H1 (cell line): ENCODE measurements around the gene ERLEC1. TPM values are rescaled to one million over a fixed set of nuclear protein-coding genes. Genes with fewer than 3 reads are reported as not detected.
A peak's percentile ranks its signal among the peaks of the same experiment; 100 is the strongest.

Experiments used
- CTCF ChIA-PET: fragments of 300-600 bp; sonication (Branson Sonifier 250); formaldehyde crosslinking; loops from one replicate; lab custom pipeline; 2021; ENCODE audit not compliant: partially characterized antibody; lab: Charles Lee
- POLR2A ChIA-PET: fragments of 300-600 bp; sonication (Branson Sonifier 250); formaldehyde crosslinking; loops from one replicate; lab custom pipeline; 2021; ENCODE audit warnings: inconsistent platforms; ENCODE audit not compliant: partially characterized antibody; lab: Charles Lee
- DNase-seq, 2 experiments: peaks; one replicate each; pipeline versions ENCODE4 v3.0.0 to v3.0.0-alpha.2; 2010 to 2022; ENCODE audit warnings: low spot score in 2 of 2, low read depth in 1 of 2, mixed read lengths in 1 of 2
- FAIRE-seq: peaks from 2 replicates; lab custom pipeline; 2011; peaks lifted over from hg19 to GRCh38; lab: Jason Lieb, UNC
- H2AFZ ChIP-seq: 2 replicates; pipeline ENCODE4 v1.8.1; 2012; ENCODE audit warnings: low read length, inconsistent platforms
- H2AK5ac ChIP-seq: 2 replicates; pipeline ENCODE4 v1.6.1; 2013; ENCODE audit warnings: low read depth, low read length
- H2BK120ac ChIP-seq: replicated peaks from 2 replicates; pipeline ENCODE3; 2013; ENCODE audit warnings: low read depth, low read length, inconsistent platforms
- H2BK12ac ChIP-seq: 2 replicates; pipeline ENCODE4 v1.6.1; 2013; ENCODE audit warnings: low read depth, low read length
- H2BK15ac ChIP-seq: 2 replicates; pipeline ENCODE4 v1.6.1; 2013; ENCODE audit warnings: low read length
- H2BK20ac ChIP-seq: 2 replicates; pipeline ENCODE4 v1.6.1; 2013; ENCODE audit warnings: low read length
- H2BK5ac ChIP-seq: 2 replicates; pipeline ENCODE4 v1.6.1; 2013; ENCODE audit warnings: low read depth, low read length
- H3K14ac ChIP-seq: 2 replicates; pipeline ENCODE4 v1.6.1; 2013; ENCODE audit warnings: inconsistent platforms; ENCODE audit not compliant: insufficient read length
- H3K18ac ChIP-seq: 2 replicates; pipeline ENCODE4 v1.6.1; 2013; ENCODE audit warnings: low read length; ENCODE audit errors: extremely low read depth
- H3K23ac ChIP-seq: 2 replicates; pipeline ENCODE4 v1.6.1; 2013; ENCODE audit warnings: inconsistent platforms; ENCODE audit not compliant: insufficient read length
- H3K23me2 ChIP-seq: 2 replicates; pipeline ENCODE4 v1.6.1; 2013; ENCODE audit warnings: low read depth, low read length
- H3K27ac ChIP-seq: 2 replicates; pipeline ENCODE4 v1.6.1; 2011; ENCODE audit warnings: low read depth, low read length, inconsistent platforms
- H3K27me3 ChIP-seq, 4 experiments: replicated peaks in 1 of 4; 1 replicate in 1 of 4; 2 replicates in 3 of 4; pipeline versions ENCODE4 v1.6.1 to v1.8.1; 2011 to 2013; ENCODE audit warnings: low read length in 3 of 4, mild to moderate bottlenecking in 3 of 4, inconsistent platforms in 2 of 4, mixed read lengths in 2 of 4, moderate library complexity in 1 of 4; ENCODE audit not compliant: control insufficient read depth in 3 of 4, insufficient read depth in 3 of 4; ENCODE audit errors: extremely low read depth in 1 of 4
- H3K36me3 ChIP-seq, 4 experiments: 2 replicates each; pipeline versions ENCODE4 v1.6.1 to v1.8.1; 2011 to 2013; ENCODE audit warnings: mild to moderate bottlenecking in 4 of 4, low read length in 3 of 4, moderate library complexity in 2 of 4, control low read depth in 1 of 4, inconsistent platforms in 1 of 4; ENCODE audit not compliant: insufficient read depth in 4 of 4, control insufficient read depth in 2 of 4
- H3K4ac ChIP-seq: replicated peaks from 2 replicates; pipeline ENCODE3; 2013; ENCODE audit warnings: low read length, low read depth, mixed read lengths, inconsistent platforms; ENCODE audit not compliant: insufficient read length
- H3K4me1 ChIP-seq, 4 experiments: replicated peaks in 1 of 4; 1 replicate in 1 of 4; 2 replicates in 3 of 4; pipeline versions ENCODE4 v1.6.1 to v1.8.1; 2011 to 2013; ENCODE audit warnings: low read length in 3 of 4, inconsistent platforms in 2 of 4, mixed read lengths in 1 of 4; ENCODE audit not compliant: insufficient read depth in 4 of 4, control insufficient read depth in 3 of 4
- H3K4me2 ChIP-seq, 2 experiments: 2 replicates each; pipeline versions ENCODE4 v1.6.1 to v1.8.1; 2011 to 2013; ENCODE audit warnings: low read depth in 2 of 2, low read length in 2 of 2, control low read depth in 1 of 2, inconsistent platforms in 1 of 2, mild to moderate bottlenecking in 1 of 2; ENCODE audit not compliant: insufficient read depth in 1 of 2
- H3K4me3 ChIP-seq, 4 experiments: fragments of 200-600, 300-600 bp in 1 of 4; sonication (generic), shearing (Covaris generic), sonication (Bioruptor Twin) in 1 of 4; 2 replicates each; pipeline versions ENCODE4 v1.5.1 to v1.8.1; 2011 to 2016; ENCODE audit warnings: low read length in 4 of 4, low read depth in 3 of 4, control low read depth in 2 of 4, inconsistent platforms in 2 of 4, mild to moderate bottlenecking in 2 of 4, mixed read lengths in 1 of 4, moderate library complexity in 1 of 4; ENCODE audit not compliant: insufficient read depth in 2 of 4; ENCODE audit errors: extremely low read depth in 1 of 4
- H3K56ac ChIP-seq: replicated peaks from 2 replicates; pipeline ENCODE3; 2013; ENCODE audit warnings: low read depth, mild to moderate bottlenecking, mixed read lengths, low read length, inconsistent platforms; ENCODE audit not compliant: insufficient read length
- H3K79me1 ChIP-seq: 2 replicates; pipeline ENCODE4 v1.6.1; 2013; ENCODE audit warnings: low read depth, low read length, control low read depth
- H3K79me2 ChIP-seq, 2 experiments: 2 replicates each; pipeline versions ENCODE4 v1.6.1 to v1.8.1; 2012 to 2013; ENCODE audit warnings: low read length in 2 of 2, mild to moderate bottlenecking in 2 of 2, inconsistent platforms in 1 of 2; ENCODE audit not compliant: insufficient read depth in 2 of 2, control insufficient read depth in 1 of 2
- H3K9ac ChIP-seq, 4 experiments: replicated peaks in 1 of 4; 1 replicate in 1 of 4; 2 replicates in 3 of 4; pipeline versions ENCODE4 v1.6.1 to v1.8.1; 2011 to 2013; ENCODE audit warnings: low read depth in 3 of 4, low read length in 3 of 4, control low read depth in 2 of 4, mild to moderate bottlenecking in 2 of 4, moderate library complexity in 2 of 4, inconsistent platforms in 1 of 4; ENCODE audit errors: extremely low read depth in 1 of 4
- H3K9me3 ChIP-seq, 2 experiments: 2 replicates each; pipeline versions ENCODE4 v1.6.1 to v1.8.1; 2012 to 2013; ENCODE audit warnings: mild to moderate bottlenecking in 2 of 2, moderate library complexity in 2 of 2, control low read depth in 1 of 2, inconsistent platforms in 1 of 2, low read depth in 1 of 2, low read length in 1 of 2, mixed read lengths in 1 of 2; ENCODE audit not compliant: insufficient read depth in 2 of 2
- H4K20me1 ChIP-seq, 2 experiments: replicated peaks in 1 of 2; 2 replicates each; pipeline versions ENCODE3 to v1.8.1; 2011 to 2013; ENCODE audit warnings: inconsistent platforms in 2 of 2, low read length in 2 of 2, mild to moderate bottlenecking in 1 of 2; ENCODE audit not compliant: insufficient read depth in 2 of 2, control insufficient read depth in 1 of 2
- H4K5ac ChIP-seq: 2 replicates; pipeline ENCODE4 v1.6.1; 2013; ENCODE audit warnings: low read length, low read depth, mixed read lengths, inconsistent platforms; ENCODE audit not compliant: insufficient read length
- H4K8ac ChIP-seq: 2 replicates; pipeline ENCODE4 v1.8.0; 2013; ENCODE audit warnings: mild to moderate bottlenecking, moderate library complexity, low read length, inconsistent platforms; ENCODE audit not compliant: insufficient read depth; ENCODE audit errors: extremely low read depth
- H4K91ac ChIP-seq: replicated peaks from 2 replicates; pipeline ENCODE3; 2013; ENCODE audit warnings: low read length, mixed read lengths, inconsistent platforms; ENCODE audit not compliant: insufficient read length
- EGR1 ChIP-seq: IDR thresholded peaks from 2 replicates; pipeline ENCODE4 v1.6.1; 2011; ENCODE audit warnings: low read depth, low read length, borderline replicate concordance
- EZH2 ChIP-seq: fragments of 200-600 bp; sonication (generic); IDR thresholded peaks from 2 replicates; pipeline ENCODE4 v1.7.1; 2012; ENCODE audit warnings: low read depth, mild to moderate bottlenecking, moderate library complexity, low read length, inconsistent platforms; ENCODE audit not compliant: severe bottlenecking
- KDM4A ChIP-seq: IDR thresholded peaks from one replicate; pipeline ENCODE4 v1.7.1; 2012; ENCODE audit warnings: low read depth, mild to moderate bottlenecking, moderate library complexity, low read length, inconsistent platforms; ENCODE audit not compliant: severe bottlenecking
- NANOG ChIP-seq: IDR thresholded peaks from 2 replicates; pipeline ENCODE4 v1.6.1; 2011; ENCODE audit warnings: low read length, low read depth, mild to moderate bottlenecking, inconsistent platforms; ENCODE audit not compliant: insufficient read depth, poor library complexity, severe bottlenecking
- TAF1 ChIP-seq: IDR thresholded peaks from 2 replicates; pipeline ENCODE4 v1.6.1; 2011; ENCODE audit warnings: mild to moderate bottlenecking, low read depth, low read length
- WGBS, 2 experiments: shearing (Covaris generic) in 1 of 2; methylation state at CpG; one replicate each; pipeline versions ENCODE4 v1.1.6 to v1.1.7; 2013 to 2015; ENCODE audit warnings: low lambda C conversion rate in 2 of 2, mixed read lengths in 2 of 2, inconsistent platforms in 1 of 2, low coverage in 1 of 2, missing lambda C conversion rate in 1 of 2; ENCODE audit not compliant: insufficient replicate concordance in 2 of 2, insufficient coverage in 1 of 2, insufficient read length in 1 of 2; ENCODE audit errors: extremely low coverage in 1 of 2, missing lambda C conversion rate in 1 of 2; 5-methylcytosine and 5-hydroxymethylcytosine counted together
- polyA plus RNA-seq, 7 experiments: library from polyadenylated mRNA; depleted of rRNA in 3 of 7; stranded (reverse) in 5 of 7; unstranded in 2 of 7; fragments of >200 nt in 5 of 7; fragments of 200-250 nt in 2 of 7; gene quantifications; 1 replicate in 5 of 7; 2 replicates in 1 of 7; 4 replicates in 1 of 7; pipeline versions ENCODE4 v1.2.1 to v1.2.3, GENCODE V29; 2011 to 2013; ENCODE audit warnings: missing spikeins in 2 of 7, mixed read lengths in 2 of 7
- total RNA-seq: library from RNA; stranded (reverse); fragmentation: NEBNext Ultra II Directional; extraction: Animal tissue kit (Norgen Biotek cat#: 25700); gene quantifications from 2 replicates; pipeline ENCODE4 v1.2.1, GENCODE V29; 2021

ERLEC1 gene
- total and polyA plus RNA-seq, 2 of the 8 experiments (the other 6 are each of a cell fraction or from before 2014, with no cell fraction given), result 12.9 to 26.7 TPM

- Histone ChIP-seq H3K27ac (no peak overlapping the region), H3K36me3 (no peaks in the 10 kb centered on the region; a peak in 1 of 8 replicates), H3K4ac (no peak overlapping the region), H3K4me3 (no peak overlapping the region), H3K23ac (no peak overlapping the region), H2BK20ac (no peak overlapping the region), H3K14ac (no peak overlapping the region), H2BK15ac (no peak overlapping the region), H4K20me1 (no peaks in the 10 kb centered on the region), H2BK12ac (no peak overlapping the region), H3K4me2 (no peak overlapping the region), H3K23me2 (no peaks in the 10 kb centered on the region), H4K8ac (no peak overlapping the region), H2AFZ (no peak overlapping the region), H3K18ac (peak overlapping the region; percentile 4; the same call in 1 of the 2 replicates), H3K4me1 (no peaks in the 10 kb centered on the region), H3K79me1 (no peaks in the 10 kb centered on the region), H3K9ac (no peak overlapping the region), H2BK120ac (no peak overlapping the region), H2BK5ac (no peak overlapping the region), H3K27me3 (no peaks in the 10 kb centered on the region), H3K9me3 (no peaks in the 10 kb centered on the region), H3K56ac (no peak overlapping the region), H4K91ac (no peak overlapping the region), H2AK5ac (no peak overlapping the region), H4K5ac (no peak overlapping the region), H3K79me2 (no peaks in the 10 kb centered on the region)
- no peak for TF ChIP-seq NANOG
- no peak for TF ChIP-seq EGR1
- no peak for TF ChIP-seq EZH2
- TF ChIP-seq KDM4A, result no peak
- no peak for TF ChIP-seq TAF1
- CTCF ChIA-PET, result no interaction called here
- no peak for DNase-seq
- FAIRE-seq, result no peak
- POLR2A ChIA-PET, result no interaction called here
- 91% methylated on average over 5 of the region's 5 CpGs; no CpG with 5 or more reads in 1 of the 2 experiments for WGBS, 2 experiments
These were observed 49.8 kb upstream of the ERLEC1 start for GRCh38 chr2:53737091-53737490.
